SK-N-SH (cell line): Measurements from ENCODE around the gene PCYT1A. TPM values are rescaled to one million over a fixed set of nuclear protein-coding genes. Genes with fewer than 3 reads are reported as not detected.

Experiments used
- CTCF ChIA-PET: fragments of 300-600, 350-600 bp; formaldehyde crosslinking; extraction: SDS; loops from one replicate; lab custom pipeline; 2021; lab: Yijun Ruan, JAX
- POLR2A ChIA-PET: fragments of 350-600 bp; sonication (Branson Sonifier 250); formaldehyde crosslinking; extraction: SDS; loops from one replicate; lab custom pipeline; 2020; ENCODE audit warnings: antibody characterized with exemption, inconsistent platforms; lab: Yijun Ruan, JAX
- DNase-seq: peaks from one replicate; pipeline ENCODE4 v3.0.0; 2012
- H2AFZ ChIP-seq: fragments of 200-600 bp; sonication (generic); 2 replicates; pipeline ENCODE4 v1.8.1; 2016; ENCODE audit warnings: antibody characterized with exemption, mild to moderate bottlenecking, low read depth
- H3F3A ChIP-seq: fragments of 200-600 bp; sonication (generic); replicated peaks from 2 replicates; pipeline ENCODE3; 2016; ENCODE audit warnings: antibody characterized with exemption, mild to moderate bottlenecking; ENCODE audit not compliant: insufficient read depth
- H3K27ac ChIP-seq, 2 experiments: fragments of 200-500 bp in 1 of 2; fragments of 200-600 bp in 1 of 2; sonication (Bioruptor generic) in 1 of 2; sonication (generic), shearing (Covaris generic) in 1 of 2; 2 replicates each; pipeline versions ENCODE4 v1.5.1 to v1.6.1; 2014 to 2016; ENCODE audit warnings: low read depth in 2 of 2, inconsistent platforms in 1 of 2, low read length in 1 of 2, mild to moderate bottlenecking in 1 of 2, mixed read lengths in 1 of 2
- H3K27me3 ChIP-seq: fragments of 200-600 bp; sonication (generic), shearing (Covaris generic); 2 replicates; pipeline ENCODE4 v1.6.1; 2016; ENCODE audit warnings: mixed run types; ENCODE audit not compliant: insufficient read depth
- H3K36me3 ChIP-seq, 2 experiments: fragments of 200-500 bp in 1 of 2; fragments of 200-600 bp in 1 of 2; sonication (Bioruptor generic) in 1 of 2; sonication (generic) in 1 of 2; replicated peaks in 1 of 2; 2 replicates each; pipeline versions ENCODE3 to v1.5.1; 2014 to 2016; ENCODE audit warnings: low read length in 1 of 2, mild to moderate bottlenecking in 1 of 2; ENCODE audit not compliant: insufficient read depth in 2 of 2, control insufficient read depth in 1 of 2
- H3K4me1 ChIP-seq, 2 experiments: fragments of 200-500 bp in 1 of 2; fragments of 200-600 bp in 1 of 2; sonication (Bioruptor generic) in 1 of 2; sonication (generic), shearing (Covaris generic) in 1 of 2; 2 replicates each; pipeline versions ENCODE4 v1.5.1 to v1.6.1; 2014 to 2016; ENCODE audit warnings: low read depth in 1 of 2, low read length in 1 of 2, mixed run types in 1 of 2; ENCODE audit not compliant: insufficient read depth in 2 of 2, control insufficient read depth in 1 of 2
- H3K4me2 ChIP-seq: fragments of 200-600 bp; sonication (generic), shearing (Covaris generic); 2 replicates; pipeline ENCODE4 v1.6.1; 2017; ENCODE audit warnings: mixed run types
- H3K4me3 ChIP-seq, 2 experiments: fragments of 200-500 bp in 1 of 2; fragments of 200-600 bp in 1 of 2; sonication (Bioruptor generic) in 1 of 2; sonication (generic), shearing (Covaris generic) in 1 of 2; 2 replicates each; pipeline versions ENCODE4 v1.5.1 to v1.8.1; 2014 to 2016; ENCODE audit warnings: low read depth in 2 of 2, inconsistent platforms in 1 of 2, low read length in 1 of 2, mild to moderate bottlenecking in 1 of 2, mixed read lengths in 1 of 2, moderate library complexity in 1 of 2
- H3K79me2 ChIP-seq: fragments of 200-600 bp; sonication (generic); 2 replicates; pipeline ENCODE4 v1.8.1; 2017; ENCODE audit warnings: mild to moderate bottlenecking; ENCODE audit not compliant: insufficient read depth
- H3K9ac ChIP-seq: fragments of 200-600 bp; sonication (generic); 2 replicates; pipeline ENCODE4 v1.6.1; 2017; ENCODE audit warnings: mixed run types
- H3K9me2 ChIP-seq: fragments of 200-600 bp; sonication (generic); 2 replicates; pipeline ENCODE4 v1.6.1; 2017; ENCODE audit warnings: mixed run types
- H3K9me3 ChIP-seq: fragments of 200-600 bp; sonication (generic); 2 replicates; pipeline ENCODE4 v1.6.1; 2017; ENCODE audit warnings: mixed run types, mild to moderate bottlenecking, moderate library complexity
- H4K20me1 ChIP-seq: fragments of 200-600 bp; sonication (generic); 2 replicates; pipeline ENCODE4 v1.6.1; 2017; ENCODE audit warnings: mild to moderate bottlenecking, mixed run types; ENCODE audit not compliant: insufficient read depth
- CHD2 ChIP-seq: fragments of 150-350 bp; IDR thresholded peaks from 2 replicates; pipeline ENCODE4 v1.6.1; 2018; ENCODE audit warnings: low read length; ENCODE audit not compliant: partially characterized antibody
- FOXM1 ChIP-seq: IDR thresholded peaks from 2 replicates; pipeline ENCODE4 v1.4.0; 2012; ENCODE audit warnings: low read depth, mild to moderate bottlenecking
- GATA2 ChIP-seq: sonication (generic); formaldehyde crosslinking; IDR thresholded peaks from 2 replicates; pipeline ENCODE4 v1.5.0; 2020; ENCODE audit warnings: mild to moderate bottlenecking, missing genetic modification reagents
- NFIC ChIP-seq: IDR thresholded peaks from 2 replicates; pipeline ENCODE4 v1.4.0; 2012; ENCODE audit warnings: borderline replicate concordance
- NRF1 ChIP-seq: IDR thresholded peaks from 2 replicates; pipeline ENCODE4 v1.6.1; 2012; ENCODE audit warnings: low read depth, mild to moderate bottlenecking, low read length
- PBX3 ChIP-seq: IDR thresholded peaks from 2 replicates; pipeline ENCODE4; 2012
- REST ChIP-seq: IDR thresholded peaks from 2 replicates; pipeline ENCODE4 v1.6.1; 2012; ENCODE audit warnings: mild to moderate bottlenecking, low read depth, low read length, moderate library complexity
- RFX5 ChIP-seq: IDR thresholded peaks from 2 replicates; pipeline ENCODE4 v1.6.1; 2012; ENCODE audit warnings: mild to moderate bottlenecking, improper control_type of control experiment, low read length
- RXRA ChIP-seq: IDR thresholded peaks from 2 replicates; pipeline ENCODE4 v1.4.0; 2012; ENCODE audit warnings: low read depth, mild to moderate bottlenecking, borderline replicate concordance
- SMC3 ChIP-seq: IDR thresholded peaks from 2 replicates; pipeline ENCODE4 v1.6.1; 2012; ENCODE audit warnings: low read depth, low read length, improper control_type of control experiment
- TCF12 ChIP-seq: IDR thresholded peaks from 2 replicates; pipeline ENCODE4 v1.4.0; 2012
- TEAD4 ChIP-seq: IDR thresholded peaks from 2 replicates; pipeline ENCODE4 v1.4.0; 2012; ENCODE audit warnings: mild to moderate bottlenecking, borderline replicate concordance; ENCODE audit not compliant: insufficient read depth
- YY1 ChIP-seq: IDR thresholded peaks from 2 replicates; pipeline ENCODE4 v1.4.0; 2012; ENCODE audit warnings: low read depth, mild to moderate bottlenecking
- WGBS: methylation state at CpG from one replicate; pipeline ENCODE4 v1.1.6; 2017; ENCODE audit warnings: low lambda C conversion rate; 5-methylcytosine and 5-hydroxymethylcytosine counted together
- polyA plus RNA-seq, 3 experiments: library from polyadenylated mRNA; depleted of rRNA; stranded (reverse); fragments of >200 nt; gene quantifications; 2 replicates each; pipeline ENCODE4 v1.2.3, GENCODE V29; 2012

Gene PCYT1A
- polyA plus RNA-seq, 1 of the 3 experiments (the other 2 are of a cell fraction) = 45.9 TPM

DNA sequence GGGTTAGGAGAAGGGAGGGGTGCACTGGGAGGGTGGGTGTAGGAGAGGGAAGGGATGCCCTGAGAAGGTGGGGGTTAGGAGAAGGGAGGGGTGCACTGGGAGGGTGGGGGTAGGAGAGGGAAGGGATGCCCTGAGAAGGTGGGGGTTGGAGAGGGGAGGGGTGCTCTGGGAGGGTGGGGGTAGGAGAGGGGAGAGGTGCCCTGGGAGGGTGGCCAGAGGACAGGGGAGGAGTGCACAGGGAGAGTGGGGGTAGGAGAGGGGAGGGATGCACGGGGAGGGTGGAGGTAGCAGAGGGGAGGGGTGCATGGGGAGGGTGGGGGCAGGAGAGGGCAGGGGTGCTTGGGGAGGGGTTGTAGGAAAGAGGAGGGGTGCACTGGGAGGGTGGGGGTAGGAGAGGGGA, 47.5 kb upstream of the PCYT1A start:
- POLR2A ChIA-PET = no interaction called here
- H3K4me3 ChIP-seq = no peak overlapping the region
- no peak for DNase-seq
- TF ChIP-seq TCF12 (no peak), RFX5 (no peak), FOXM1 (no peak), CHD2 (no peak), TEAD4 (no peak), RXRA (no peak), SMC3 (no peak), YY1 (no peak), GATA2 (CRISPR knock-in tag) (no peak), REST (no peak), NRF1 (no peak)
- TF ChIP-seq, all 33 proteins: peak for 0
- Histone ChIP-seq H3K79me2 (no peaks in the 10 kb centered on the region), H3K9ac (no peak overlapping the region), H4K20me1 (no peaks in the 10 kb centered on the region), H3F3A (no peaks in the 10 kb centered on the region), H3K9me2 (no peaks in the 10 kb centered on the region), H3K9me3 (no peaks in the 10 kb centered on the region), H3K36me3 (no peaks in the 10 kb centered on the region), H2AFZ (no peak overlapping the region), H3K27me3 (no peaks in the 10 kb centered on the region), H3K4me1 (no peaks in the 10 kb centered on the region), H3K27ac (no peak overlapping the region), H3K4me2 (no peak overlapping the region)
- WGBS = 52% methylated on average over 1 of the region's 1 CpG
- CTCF ChIA-PET = no interaction called here

DNA sequence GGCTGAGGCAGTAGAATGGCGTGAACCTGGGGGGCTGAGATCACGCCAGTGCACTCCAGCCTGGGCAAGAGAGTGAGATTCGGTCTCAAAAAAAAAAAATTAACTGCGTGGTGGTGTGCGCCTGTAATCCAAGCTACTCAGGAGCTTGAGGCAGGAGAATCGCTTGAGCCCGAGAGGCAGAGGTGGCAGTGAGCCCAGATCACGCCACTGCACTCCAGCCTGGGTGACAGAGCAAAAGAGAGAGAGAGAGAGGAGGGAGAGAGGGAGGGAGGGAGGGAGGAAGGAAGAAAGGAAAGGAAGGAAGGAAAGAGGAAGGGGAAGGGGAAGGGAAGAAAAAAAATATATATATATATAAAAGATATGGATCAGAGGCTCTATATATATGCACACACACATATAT, 44.6 kb upstream of the PCYT1A start:
- Histone ChIP-seq H3K27me3 (no peaks in the 10 kb centered on the region), H3F3A (no peaks in the 10 kb centered on the region), H3K36me3 (no peaks in the 10 kb centered on the region), H3K9me3 (no peaks in the 10 kb centered on the region), H3K4me2 (no peak overlapping the region), H3K9ac (no peak overlapping the region), H3K27ac (no peak overlapping the region), H3K79me2 (no peaks in the 10 kb centered on the region), H2AFZ (no peak overlapping the region)
- CTCF ChIA-PET = interaction anchor here (0.6 kb wide), 1 partner anchor 248 kb away, joined by 3 read pairs; no protein-coding TSS in a partner anchor
- no peak for DNase-seq
- 79% methylated on average over 8 of the region's 8 CpGs for WGBS
- TF ChIP-seq YY1 (no peak), PBX3 (no peak), NFIC (no peak)
- TF ChIP-seq, all 33 proteins: peak for 0
- H3K4me3 ChIP-seq = no peak overlapping the region
- no peaks in the 10 kb centered on the region for H3K9me2 ChIP-seq
- no peaks in the 10 kb centered on the region for H3K4me1 ChIP-seq
- no peaks in the 10 kb centered on the region for H4K20me1 ChIP-seq
- POLR2A ChIA-PET = no interaction called here
